BE2C (cell line): Measurements from ENCODE around the gene DMRTB1.

Source experiments
- DNase-seq: peaks from one replicate; pipeline ENCODE4 v3.0.0-alpha.2; 2020
- H3K27me3 ChIP-seq: fragments of 250-450 bp; sonication (Bioruptor Pico); 2 replicates; pipeline ENCODE4 v1.5.1; 2020; ENCODE audit warnings: mild to moderate bottlenecking
- H3K36me3 ChIP-seq: fragments of 250-450 bp; sonication (Bioruptor Pico); 2 replicates; pipeline ENCODE4 v1.5.1; 2020; ENCODE audit warnings: mild to moderate bottlenecking
- H3K4me1 ChIP-seq: fragments of 250-450 bp; sonication (Bioruptor Pico); 2 replicates; pipeline ENCODE4 v1.5.1; 2020
- H3K4me3 ChIP-seq: 2 replicates; pipeline ENCODE4 v1.5.1; 2011; ENCODE audit warnings: low read depth, low read length
- H3K9me3 ChIP-seq: fragments of 250-450 bp; sonication (Bioruptor Pico); 2 replicates; pipeline ENCODE4 v1.5.1; 2020
- CTCF ChIP-seq: IDR thresholded peaks from 2 replicates; pipeline ENCODE4 v1.5.1; 2012; ENCODE audit warnings: mild to moderate bottlenecking, low read depth, low read length

Gene DMRTB1

GRCh38 chr1:53465023-53465957 is 6.1 kb downstream of the DMRTB1 start:
- Histone ChIP-seq H3K36me3 (no peaks in the 10 kb centered on the region), H3K4me3 (no peak overlapping the region)
- no peak for DNase-seq

GRCh38 chr1:53467391-53467790 is 8.2 kb downstream of the DMRTB1 start:
- DNase-seq: no peak
- Histone ChIP-seq H3K4me1 (no peaks in the 10 kb centered on the region), H3K36me3 (no peaks in the 10 kb centered on the region), H3K27me3 (no peaks in the 10 kb centered on the region), H3K9me3 (no peaks in the 10 kb centered on the region), H3K4me3 (no peak overlapping the region)
- no peak for TF ChIP-seq CTCF

More at GRCh38 chr1:53465023-53465957, 6.1 kb downstream of the DMRTB1 start:
- Histone ChIP-seq H3K27me3 (no peaks in the 10 kb centered on the region), H3K9me3 (no peaks in the 10 kb centered on the region), H3K4me1 (no peaks in the 10 kb centered on the region)
- no peak for TF ChIP-seq CTCF

- no peak for TF ChIP-seq CTCF
- no peak for DNase-seq
- H3K4me1 ChIP-seq: no peaks in the 10 kb centered on the region
- H3K9me3 ChIP-seq: no peaks in the 10 kb centered on the region
- no peak overlapping the region for H3K4me3 ChIP-seq
- no peaks in the 10 kb centered on the region for H3K27me3 ChIP-seq
- H3K36me3 ChIP-seq: no peaks in the 10 kb centered on the region
Measured at GRCh38 chr1:53468374-53468773, 9.2 kb downstream of the DMRTB1 start.

- no peak for DNase-seq
- Histone ChIP-seq H3K27me3 (no peaks in the 10 kb centered on the region), H3K36me3 (no peaks in the 10 kb centered on the region), H3K4me3 (no peak overlapping the region), H3K4me1 (no peaks in the 10 kb centered on the region), H3K9me3 (no peaks in the 10 kb centered on the region)
- no peak for TF ChIP-seq CTCF
Measured at GRCh38 chr1:53469373-53469772, 10.2 kb downstream of the DMRTB1 start.

GRCh38 chr1:53470155-53470554 is 11.0 kb downstream of the DMRTB1 start:
- H3K4me3 ChIP-seq: no peak overlapping the region
- no peak for TF ChIP-seq CTCF
- DNase-seq: no peak

GRCh38 chr1:53470584-53470983 is 11.4 kb downstream of the DMRTB1 start:
- Histone ChIP-seq H3K4me1 (no peaks in the 10 kb centered on the region), H3K9me3 (no peaks in the 10 kb centered on the region), H3K4me3 (no peak overlapping the region), H3K36me3 (no peaks in the 10 kb centered on the region), H3K27me3 (no peaks in the 10 kb centered on the region)
- TF ChIP-seq CTCF: no peak
- DNase-seq: no peak

More at GRCh38 chr1:53470155-53470554, 11.0 kb downstream of the DMRTB1 start:
- Histone ChIP-seq H3K4me1 (no peaks in the 10 kb centered on the region), H3K9me3 (no peaks in the 10 kb centered on the region), H3K36me3 (no peaks in the 10 kb centered on the region), H3K27me3 (no peaks in the 10 kb centered on the region)
